CD4-positive, alpha-beta T cell treated with Interleukin-1 beta for 1 hour (primary cell): Measurements from ENCODE around the gene KISS1R.
"Not testable (repeated sequence)": the region's sequence is repeated elsewhere in the genome, so short reads cannot be mapped to it uniquely, and the experiment has no call there.

ENCODE experiments used
- DNase-seq, 2 donors: peaks; one replicate each; pipeline ENCODE4 v3.0.0-alpha.2; 2020 to 2022

KISS1R gene

GRCh38 chr19:955803-956765 lies 39.0 kb downstream of the KISS1R start:
- DNase-seq, result no peak

GRCh38 chr19:956766-957440 lies 39.8 kb downstream of the KISS1R start:
- no peak for DNase-seq

GRCh38 chr19:957578-957977 lies 40.4 kb downstream of the KISS1R start:
- not testable (repeated sequence) for DNase-seq

- DNase-seq, result no peak
Observed at GRCh38 chr19:958967-959855, 42.1 kb downstream of the KISS1R start.

GRCh38 chr19:960020-960419 lies 42.9 kb downstream of the KISS1R start:
- no peak for DNase-seq

- DNase-seq, result no peak
Observed at GRCh38 chr19:960601-960938, 43.4 kb downstream of the KISS1R start.

GRCh38 chr19:961866-962620 lies 44.9 kb downstream of the KISS1R start:
- no peak for DNase-seq

- DNase-seq, result no peak
Observed at GRCh38 chr19:962683-963400, 45.7 kb downstream of the KISS1R start.

- no peak for DNase-seq
Observed at GRCh38 chr19:963486-963951, 46.4 kb downstream of the KISS1R start.

GRCh38 chr19:964116-964520 lies 47.0 kb downstream of the KISS1R start:
- DNase-seq, result no peak

GRCh38 chr19:964761-965694 lies 47.9 kb downstream of the KISS1R start:
- DNase-seq, result no peak

GRCh38 chr19:966485-967088 lies 49.5 kb downstream of the KISS1R start:
- DNase-seq, result no peak
